Right kidney (tissue), 1 donor: ENCODE measurements around the gene WDR3.

Source experiments
- DNase-seq: peaks from one replicate; pipeline ENCODE4 v3.0.0-alpha.2; 2016

WDR3 gene

DNA sequence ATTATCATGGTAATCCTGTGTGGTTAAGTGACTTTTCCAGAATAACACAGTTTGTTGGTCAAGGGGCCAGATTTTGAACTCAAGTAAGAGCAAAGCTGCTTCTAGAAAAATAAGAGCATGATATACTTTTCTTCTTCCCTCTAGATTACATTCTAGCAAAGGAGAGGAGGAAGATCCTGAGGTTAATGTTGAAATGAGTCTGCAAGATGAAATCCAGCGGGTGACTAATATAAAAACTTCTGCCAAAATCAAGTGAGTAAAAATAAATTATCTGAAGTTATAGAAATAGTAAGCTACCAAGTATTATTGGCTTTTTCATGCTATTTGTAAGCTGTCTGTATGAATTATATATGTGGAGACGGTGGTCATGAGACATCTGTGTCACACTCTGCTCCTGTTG, 12.8 kb downstream of the WDR3 start:
- no peak for DNase-seq

DNA sequence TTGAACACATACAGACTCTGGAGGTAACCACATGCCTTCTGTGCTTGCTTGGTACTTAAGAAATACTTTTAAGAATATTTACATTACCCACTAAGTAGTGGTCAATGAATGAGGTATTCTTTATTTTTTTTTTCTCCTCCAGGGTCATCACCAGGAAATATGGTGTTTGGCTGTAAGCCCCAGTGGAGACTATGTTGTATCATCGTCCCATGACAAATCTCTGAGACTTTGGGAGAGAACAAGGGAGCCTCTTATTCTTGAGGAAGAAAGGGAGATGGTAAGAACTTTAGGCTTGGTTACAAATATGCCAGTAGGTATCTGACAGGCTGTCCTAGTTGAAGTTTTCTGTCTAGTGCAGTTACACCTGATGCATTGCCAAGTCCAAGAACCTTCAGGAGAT, 22.8 kb downstream of the WDR3 start:
- no peak for DNase-seq

DNA sequence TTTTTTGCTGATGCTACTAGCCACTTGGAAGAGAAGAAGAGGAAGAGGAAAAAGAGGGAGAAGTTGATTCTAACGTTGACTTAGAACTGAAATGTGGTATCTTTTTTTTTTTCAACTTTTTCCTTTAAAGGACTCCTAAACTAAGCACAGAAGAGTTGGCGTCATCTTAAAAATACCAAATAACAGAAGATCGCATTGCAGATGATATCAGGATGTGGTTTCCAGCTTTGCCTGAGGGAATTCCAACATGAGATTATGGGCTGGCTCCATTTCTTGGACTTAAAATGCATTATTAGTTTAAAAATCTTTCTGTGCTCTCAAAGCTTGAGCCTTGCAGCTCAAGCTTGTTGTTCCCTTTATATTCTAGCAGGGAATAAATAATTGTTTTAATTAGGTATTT, 29.8 kb downstream of the WDR3 start:
- DNase-seq, result no peak

DNA sequence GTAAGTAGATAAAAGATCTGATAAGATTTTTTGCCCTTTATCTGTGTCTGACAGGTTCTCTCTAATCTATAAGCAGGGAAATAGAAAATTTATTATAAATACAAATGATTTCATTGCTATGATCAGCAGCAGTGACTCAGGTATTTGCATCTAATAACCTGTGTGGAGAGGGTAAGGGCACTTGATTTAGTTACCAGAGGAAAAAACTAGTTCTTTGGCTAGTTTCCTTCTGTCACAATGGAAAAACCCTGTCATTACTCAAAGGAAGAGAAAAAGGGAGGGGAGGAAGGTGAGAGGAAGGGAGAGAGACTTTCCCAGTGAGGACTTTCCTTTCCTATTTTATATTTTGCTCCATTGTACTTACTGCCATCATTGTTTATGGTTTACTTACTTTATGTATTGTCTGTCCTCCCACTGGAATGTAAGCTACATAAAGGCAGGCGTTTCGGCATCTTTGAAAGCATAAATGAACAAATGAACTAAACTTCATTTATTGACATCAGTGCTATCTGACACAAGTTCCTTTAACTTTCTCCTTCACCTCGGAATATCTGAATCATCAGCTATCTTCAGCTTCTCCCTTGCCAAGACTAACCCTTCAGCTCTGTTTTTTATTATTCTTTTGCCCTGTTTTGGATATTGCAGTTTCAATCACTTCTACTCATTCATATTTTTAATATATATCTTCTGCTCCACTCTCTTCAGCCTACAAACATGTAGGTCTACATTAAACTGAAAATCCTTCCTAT, 34.9 kb downstream of the WDR3 start:
- DNase-seq, result no peak

DNA sequence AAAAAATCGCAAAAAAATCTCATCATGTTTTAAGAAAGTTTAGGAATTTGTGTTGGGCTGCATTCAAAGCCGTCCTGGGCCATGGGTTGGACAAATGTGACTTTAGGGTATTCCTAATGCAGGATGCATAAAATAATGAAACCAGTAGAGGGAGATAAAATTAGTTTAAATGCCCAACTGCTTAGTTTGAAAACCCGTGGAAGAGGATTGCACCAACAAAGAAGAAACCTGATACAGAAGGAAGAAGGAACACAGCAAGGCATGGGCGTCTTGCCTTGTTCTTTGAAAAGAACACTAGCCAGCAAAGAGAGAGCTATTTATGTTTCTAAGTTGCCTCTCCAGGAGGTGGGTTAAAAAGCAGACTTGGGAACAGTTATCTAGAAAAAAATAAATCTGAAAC, 37.9 kb downstream of the WDR3 start:
- DNase-seq, result no peak

DNA sequence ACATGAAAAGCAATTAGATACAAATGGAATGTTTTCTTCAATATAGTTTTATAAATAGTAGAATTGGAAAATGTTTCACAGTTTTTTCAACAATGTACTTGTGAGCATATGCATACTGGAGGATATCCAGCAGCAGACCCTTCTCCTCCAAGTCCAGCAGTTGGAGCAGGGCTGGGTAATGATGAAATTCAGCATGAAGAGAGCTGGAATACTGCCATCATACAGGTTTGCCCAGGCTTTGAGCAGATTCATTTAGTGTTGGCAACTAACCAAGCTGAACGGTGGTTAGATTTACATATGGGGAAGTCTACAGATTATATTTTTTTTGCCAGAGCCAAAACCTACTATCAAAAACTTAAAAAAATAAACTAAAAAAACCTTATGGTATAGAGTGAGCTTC, 38.3 kb downstream of the WDR3 start:
- no peak for DNase-seq

DNA sequence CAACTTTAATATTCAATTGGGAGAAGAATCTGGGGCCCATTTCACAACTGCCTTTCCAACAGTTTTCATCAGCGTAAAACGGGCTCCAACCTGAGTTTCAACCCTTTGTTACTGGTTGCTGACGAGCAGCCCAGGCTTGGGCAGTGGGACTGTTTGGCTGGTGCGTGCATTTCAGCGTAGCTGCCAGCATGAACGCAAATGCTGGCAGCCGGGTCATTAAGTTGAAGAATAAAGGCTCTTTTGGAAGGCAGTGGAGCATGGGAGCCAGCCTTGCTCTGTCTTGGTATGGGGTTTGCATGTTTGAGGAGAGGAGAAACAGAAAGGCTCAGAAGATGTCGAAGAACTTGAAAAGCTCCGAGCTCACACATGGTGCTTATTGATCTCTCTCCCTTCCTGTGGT, 40.7 kb downstream of the WDR3 start:
- peak; percentile 19 for DNase-seq

DNA sequence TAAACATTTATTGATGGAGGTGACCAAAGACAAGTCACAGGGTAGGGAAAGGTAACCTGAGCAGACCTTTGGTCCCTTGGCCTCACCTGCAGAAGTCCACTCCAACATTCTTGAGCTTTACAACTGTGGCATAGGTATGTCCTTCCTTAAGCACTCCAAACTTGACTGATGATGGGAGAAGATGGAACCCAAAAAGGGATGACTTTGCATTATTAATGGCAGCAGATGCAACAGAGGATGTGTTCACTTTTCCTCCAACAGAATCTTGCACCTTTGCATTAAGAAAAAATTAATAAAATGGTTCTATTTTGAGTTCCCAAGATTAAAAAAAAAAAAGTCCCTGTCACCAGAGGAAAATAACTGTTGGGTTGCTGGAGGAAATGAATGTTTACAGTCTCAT, 42.2 kb downstream of the WDR3 start:
- no peak for DNase-seq

DNA sequence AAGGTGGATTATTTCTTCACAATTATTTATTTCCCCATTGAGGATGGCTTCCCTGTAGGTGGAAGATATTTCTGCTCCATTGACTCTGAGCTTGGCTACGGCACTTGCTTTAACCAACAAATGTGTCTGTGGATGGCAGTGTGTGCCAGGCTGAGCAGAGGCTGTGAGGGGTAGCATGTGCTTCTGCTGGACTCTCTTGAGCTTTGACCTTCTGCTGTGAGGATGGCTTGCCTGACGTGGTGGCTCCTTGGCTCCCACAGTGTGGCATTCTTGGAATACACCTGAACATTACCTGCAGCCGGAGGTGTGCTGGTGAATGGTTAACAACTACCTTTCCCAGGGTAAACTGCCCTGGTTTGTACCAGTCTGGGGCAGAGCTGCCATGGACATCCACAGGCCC, 46.8 kb downstream of the WDR3 start:
- no peak for DNase-seq

DNA sequence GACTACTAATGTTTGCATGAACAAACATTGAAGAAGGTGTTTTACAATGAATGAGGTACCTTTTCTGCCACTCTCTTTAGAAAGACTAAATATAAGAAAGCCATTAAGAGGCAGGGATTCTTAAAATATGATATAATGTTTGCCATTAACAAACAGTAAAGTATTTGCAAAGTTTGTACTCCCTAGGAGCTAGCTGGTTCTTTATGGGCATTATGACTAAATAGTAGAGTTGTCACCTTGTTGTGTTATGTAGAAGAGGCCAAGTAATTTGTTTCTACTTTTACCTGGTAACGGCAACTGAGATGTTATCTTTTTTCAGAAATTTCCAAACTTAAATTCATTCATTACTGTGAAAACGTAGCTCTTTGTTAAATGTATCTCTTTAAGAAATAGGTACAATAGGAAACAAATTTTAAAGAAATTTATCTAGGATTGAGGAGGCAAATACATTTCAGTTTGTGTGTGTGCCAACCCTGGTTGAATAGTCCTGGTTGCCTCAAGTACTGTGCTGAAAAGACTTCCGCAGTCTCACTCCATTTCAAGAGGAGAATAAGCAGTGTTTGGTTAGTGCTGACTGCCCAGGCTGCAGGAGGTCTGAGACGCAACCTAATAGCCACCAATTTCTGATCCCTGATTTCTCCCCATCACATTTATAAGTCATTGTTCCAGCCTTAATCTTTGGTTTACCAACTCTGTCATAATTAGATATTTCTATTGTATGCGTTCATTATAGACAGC, 52.1 kb downstream of the WDR3 start:
- DNase-seq, result no peak

DNA sequence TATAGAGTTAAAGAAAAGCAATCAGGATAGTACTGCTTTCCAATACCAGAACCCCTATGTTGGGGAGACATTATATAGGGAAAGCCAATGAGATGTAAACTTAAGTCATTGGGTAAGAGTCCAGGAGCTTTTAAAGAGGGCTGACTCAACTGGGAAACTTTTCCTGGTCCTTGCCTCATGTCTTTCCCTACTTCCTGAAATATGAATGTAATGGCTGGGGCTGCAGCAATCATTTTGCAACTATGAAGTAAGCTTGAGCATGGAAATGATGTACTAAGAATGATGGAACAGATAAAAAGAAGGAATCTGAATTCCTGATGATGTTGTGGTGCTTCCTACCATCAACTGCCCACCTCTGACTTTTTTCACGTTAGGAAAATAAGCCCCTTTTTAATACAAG, 55.7 kb downstream of the WDR3 start:
- DNase-seq, result no peak

DNA sequence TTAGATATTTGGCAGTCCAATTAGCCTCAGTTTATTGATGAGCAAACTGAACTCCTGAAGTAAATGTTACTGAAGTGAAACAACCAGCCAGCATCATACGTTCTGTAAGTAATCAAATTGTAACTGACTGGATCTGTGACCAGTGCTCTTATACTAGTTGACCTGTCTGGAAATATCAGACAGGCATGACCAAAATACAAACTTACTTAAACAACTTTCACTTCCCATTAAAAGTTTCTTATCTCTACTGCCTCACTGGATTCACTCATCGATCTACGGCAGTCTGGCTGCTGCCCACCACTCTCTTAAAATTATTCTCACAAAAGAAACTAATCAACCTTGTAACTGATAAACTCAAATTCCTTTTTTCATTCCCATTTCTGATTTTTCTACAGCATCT, 56.4 kb downstream of the WDR3 start:
- DNase-seq, result no peak

DNA sequence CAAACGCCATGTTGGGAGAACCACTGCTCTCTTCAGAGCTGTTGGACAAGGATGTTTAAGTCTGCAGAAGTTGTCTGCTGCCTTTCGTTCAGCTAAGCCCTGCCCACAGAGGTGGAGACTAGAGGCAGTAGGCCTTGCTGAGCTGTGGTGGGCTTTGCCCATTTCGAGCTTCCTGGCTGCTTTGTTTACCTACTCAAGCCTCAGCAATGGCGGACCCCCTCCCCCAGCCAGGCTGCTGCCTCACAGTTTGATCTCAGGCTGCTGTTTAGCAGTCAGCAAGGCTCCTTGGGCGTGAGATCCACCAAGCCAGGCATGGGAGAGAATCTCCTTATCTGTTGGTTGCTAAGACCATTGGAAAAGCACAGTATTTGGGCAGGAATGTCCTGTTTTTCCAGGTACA, 74.8 kb downstream of the WDR3 start:
- no peak for DNase-seq

DNA sequence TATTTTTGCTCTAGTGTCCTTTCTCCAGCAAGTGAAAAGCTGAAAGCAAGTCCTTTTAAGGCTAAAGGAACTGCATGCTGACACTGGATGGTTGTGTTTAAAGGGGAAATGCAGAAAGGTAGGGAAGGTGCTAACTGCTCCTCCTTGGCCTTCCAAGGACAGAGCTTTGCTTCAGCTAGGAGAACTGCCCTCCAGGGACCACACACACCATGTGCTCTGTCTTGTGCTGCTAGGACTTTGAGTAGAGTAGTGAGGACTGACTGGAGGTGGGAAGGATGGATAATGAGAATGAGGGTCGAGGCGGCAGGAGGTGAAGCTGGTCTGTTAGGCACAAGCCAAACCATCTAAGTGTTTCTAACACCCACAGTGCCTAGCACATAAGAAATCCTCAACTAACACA, 77.9 kb downstream of the WDR3 start:
- no peak for DNase-seq

DNA sequence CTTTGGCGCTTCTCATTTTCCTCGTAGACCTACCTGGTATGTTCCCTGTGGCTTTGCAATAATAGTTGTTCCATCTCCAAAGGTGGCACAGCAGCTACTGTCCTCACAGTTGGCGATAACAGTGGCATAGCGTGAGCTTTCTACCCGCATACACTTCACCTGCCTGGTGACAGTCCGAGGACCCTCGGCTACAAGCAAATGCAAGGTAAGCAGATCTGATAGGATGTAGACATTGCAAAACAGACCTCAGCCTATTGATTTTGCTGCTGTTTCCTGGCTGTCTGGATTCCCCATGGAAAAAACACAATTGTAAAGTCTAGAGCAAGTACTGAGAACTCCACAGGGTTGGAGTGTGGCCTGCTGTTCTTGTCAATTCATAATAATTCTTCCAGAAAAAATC, 78.5 kb downstream of the WDR3 start:
- no peak for DNase-seq

DNA sequence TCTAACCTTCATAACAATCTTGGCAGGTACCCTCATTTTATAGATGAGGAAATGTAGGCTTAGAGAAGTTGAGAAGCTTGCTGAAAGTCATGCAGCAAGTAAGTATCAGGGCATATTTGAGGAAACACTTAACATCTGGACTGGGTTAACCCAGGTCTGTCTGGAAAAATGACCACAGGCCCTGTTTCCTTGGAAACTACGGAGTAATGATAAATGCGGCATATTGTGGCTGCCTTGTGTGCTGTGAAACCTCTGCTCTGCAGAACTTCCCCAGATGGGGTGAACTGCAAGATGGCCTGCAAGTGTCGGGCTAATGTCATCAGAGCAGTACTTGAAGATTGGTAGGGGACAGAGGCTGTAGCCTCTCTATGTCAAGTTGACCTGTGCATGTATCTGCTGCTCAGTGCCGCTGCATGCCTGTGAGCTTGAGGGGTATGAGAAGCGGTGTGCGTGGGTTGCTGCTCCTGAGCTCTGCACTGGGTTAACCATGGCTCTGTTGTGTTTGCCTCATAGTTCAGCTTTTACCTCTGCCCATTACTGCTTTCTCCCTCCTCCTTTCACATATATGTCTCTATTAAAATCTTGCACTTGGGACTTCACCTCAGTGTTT, 83.1 kb downstream of the WDR3 start:
- DNase-seq, result no peak

DNA sequence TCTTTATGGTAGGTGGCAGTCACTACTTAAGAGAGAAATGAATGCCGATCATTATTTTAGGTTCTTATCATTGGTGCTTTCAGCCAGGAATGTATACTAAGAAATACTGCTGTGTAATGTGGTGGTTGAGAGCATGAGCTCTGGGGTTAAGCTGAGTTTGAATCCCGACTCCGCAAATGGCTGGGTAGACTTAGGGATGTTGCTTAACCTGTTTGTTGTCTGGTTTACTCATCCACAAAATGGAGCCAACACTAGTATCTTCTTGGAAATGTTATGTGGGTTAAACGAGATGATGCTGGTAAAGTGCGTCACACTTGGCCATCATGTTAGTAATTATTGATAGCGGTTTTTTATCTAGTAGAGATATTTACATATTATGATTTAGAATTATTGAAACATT, 83.8 kb downstream of the WDR3 start:
- DNase-seq, result no peak

DNA sequence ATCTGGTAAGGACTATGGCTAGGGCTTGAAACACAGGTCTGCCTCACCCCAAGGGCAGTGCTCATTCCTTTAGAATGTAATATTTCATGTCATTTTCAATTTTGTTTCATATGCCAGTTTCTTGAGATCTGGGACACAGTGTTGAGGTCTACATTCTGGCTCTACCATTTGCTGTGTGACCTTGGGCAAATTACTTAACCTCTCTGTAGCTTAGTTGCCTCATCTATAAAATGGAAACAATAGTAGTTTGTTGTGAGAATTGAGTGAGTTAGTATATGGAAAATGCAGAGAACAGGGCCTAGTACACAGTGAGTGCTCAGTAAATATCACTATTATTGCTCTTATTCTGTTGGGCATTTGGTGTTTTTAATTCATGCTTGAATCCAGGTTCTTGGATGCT, 84.4 kb downstream of the WDR3 start:
- no peak for DNase-seq
